ENCODE measurements around the gene DOCK2. TPM values are rescaled to one million over a fixed set of nuclear protein-coding genes. Genes with fewer than 3 reads are reported as not detected.
A peak's percentile ranks its signal among the peaks of the same experiment; 100 is the strongest.

DOCK2 gene
- total RNA-seq, 2 donors from 2014 or later, result 4.9 to 13.3 TPM

DNA sequence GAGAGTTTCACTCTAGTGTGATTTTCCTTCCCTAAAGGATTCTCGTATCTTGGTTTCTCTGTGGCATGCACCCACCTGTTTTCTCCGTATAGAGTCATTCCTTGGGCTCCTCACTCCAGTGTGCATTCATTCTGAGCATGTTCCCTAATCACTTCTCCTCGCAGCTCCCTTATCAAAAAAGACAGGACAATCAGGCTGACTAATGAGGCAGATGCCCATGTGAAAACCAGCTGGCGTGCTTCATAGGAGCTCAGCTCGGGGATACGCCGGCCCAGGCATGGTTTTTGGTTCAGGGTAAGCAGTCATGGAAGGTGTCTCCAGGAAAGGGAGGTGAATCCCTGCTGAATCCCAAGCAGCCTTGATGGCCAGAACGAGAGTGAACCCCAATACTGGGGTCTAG is 384.4 kb downstream of the DOCK2 start:
- intact Hi-C loops (cut with DNase I, micrococcal nuclease), result no loop called here
- DNase-seq (no peak), ATAC-seq (no peak)

DNA sequence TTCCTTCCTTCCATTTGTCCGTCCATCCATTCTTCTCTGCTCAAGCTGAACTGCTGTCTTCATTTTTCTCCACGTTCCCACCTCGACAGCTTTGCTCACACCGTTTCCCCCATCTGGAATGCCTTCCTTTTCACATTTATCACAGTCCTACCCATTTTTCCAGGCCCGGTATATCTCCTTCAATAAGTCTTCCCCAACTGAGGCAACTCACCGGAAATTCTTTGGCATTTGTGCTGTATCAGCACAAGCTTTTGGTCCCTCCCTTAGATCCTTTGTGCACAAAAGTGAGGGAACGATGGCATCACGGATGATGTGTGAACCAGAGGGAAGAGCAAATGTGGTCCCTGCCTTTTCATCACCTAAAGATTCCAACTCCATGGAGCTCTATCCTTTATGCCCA is 388.8 kb downstream of the DOCK2 start:
- no peak for DNase-seq
- ATAC-seq, result no peak
- intact Hi-C loops (cut with DNase I, micrococcal nuclease), result no loop called here

DNA sequence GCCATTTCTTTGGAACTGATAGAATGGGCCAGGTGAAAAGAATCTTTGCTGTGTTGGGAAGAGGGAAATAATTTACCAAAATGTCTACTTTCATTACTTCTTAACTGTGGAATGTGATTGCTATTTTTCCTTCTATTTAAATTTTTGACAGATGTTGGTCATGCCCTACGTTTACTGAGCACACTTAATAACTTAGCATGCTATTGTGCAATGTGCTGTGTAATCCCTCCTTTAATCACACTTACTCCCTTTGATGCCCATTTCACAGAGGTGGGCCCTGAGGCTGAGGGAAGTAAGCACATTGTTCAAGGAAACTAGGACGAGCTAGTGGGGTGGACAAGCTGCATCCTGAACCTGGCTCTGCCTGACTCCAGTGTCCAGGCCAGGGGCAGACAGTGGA is 391.0 kb downstream of the DOCK2 start:
- no peak for ATAC-seq
- intact Hi-C loops (cut with DNase I, micrococcal nuclease), result no loop called here
- DNase-seq, result no peak

DNA sequence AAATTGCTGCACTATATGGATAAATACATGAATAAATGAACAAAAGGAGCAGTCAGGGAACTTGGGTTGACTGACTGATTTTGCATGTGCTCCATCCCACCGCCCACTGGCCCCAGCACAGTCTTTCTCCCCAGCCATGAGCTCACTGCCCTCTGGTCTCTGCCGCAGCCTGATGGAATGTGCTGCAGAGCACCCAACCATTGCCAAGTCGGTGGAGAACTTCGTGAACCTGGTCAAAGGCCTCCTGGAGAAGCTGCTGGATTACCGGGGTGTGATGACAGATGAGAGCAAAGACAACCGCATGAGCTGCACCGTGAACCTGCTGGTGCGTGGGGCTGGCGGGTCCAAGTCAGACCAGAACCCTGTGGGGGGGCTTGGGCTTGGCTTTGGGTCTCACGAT is 397.2 kb downstream of the DOCK2 start:
- intact Hi-C loops (cut with DNase I, micrococcal nuclease), result no loop called here
- ATAC-seq (no peak), DNase-seq (no peak)

DNA sequence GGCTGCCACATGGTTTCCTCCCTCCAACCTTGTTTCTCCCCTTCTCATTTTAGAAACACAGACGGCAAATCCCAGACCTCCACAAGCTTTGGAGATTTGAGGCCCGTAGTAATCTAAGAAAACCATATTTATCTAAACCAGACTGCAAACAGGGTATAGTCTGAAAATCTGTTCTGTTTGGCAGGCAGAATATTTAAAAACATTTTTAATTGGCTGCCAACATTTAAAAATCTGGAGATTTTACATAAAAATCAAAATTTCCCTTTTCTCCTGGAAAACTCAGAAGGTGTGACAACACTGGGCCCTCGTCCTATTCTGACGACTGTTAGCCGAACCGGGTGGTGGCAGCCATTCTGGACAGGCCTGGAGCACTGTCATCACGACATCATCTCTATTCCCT is 401.2 kb downstream of the DOCK2 start:
- intact Hi-C loops (cut with DNase I, micrococcal nuclease), result no loop called here
- ATAC-seq, result no peak
- DNase-seq, result no peak

DNA sequence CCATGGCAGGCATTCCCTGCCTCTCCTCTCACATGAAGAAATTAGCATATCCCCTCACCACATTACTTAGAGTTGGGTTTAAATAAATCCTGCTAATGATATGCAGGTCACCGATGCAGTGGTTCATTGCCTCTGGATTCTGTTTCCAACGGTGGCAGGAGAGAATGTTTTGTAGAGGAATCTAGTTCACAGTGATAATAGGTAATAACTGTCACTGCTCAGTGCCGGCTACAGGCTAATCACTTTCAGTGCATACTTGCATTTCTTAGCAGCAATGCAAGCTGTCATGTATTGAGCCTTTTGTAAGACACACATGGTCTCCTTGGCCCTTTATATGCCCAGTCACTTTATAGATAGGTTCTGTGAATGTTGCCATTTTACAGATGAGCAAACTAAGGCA is 402.8 kb downstream of the DOCK2 start:
- ATAC-seq, result no peak
- intact Hi-C loops (cut with DNase I, micrococcal nuclease), result no loop called here

DNA sequence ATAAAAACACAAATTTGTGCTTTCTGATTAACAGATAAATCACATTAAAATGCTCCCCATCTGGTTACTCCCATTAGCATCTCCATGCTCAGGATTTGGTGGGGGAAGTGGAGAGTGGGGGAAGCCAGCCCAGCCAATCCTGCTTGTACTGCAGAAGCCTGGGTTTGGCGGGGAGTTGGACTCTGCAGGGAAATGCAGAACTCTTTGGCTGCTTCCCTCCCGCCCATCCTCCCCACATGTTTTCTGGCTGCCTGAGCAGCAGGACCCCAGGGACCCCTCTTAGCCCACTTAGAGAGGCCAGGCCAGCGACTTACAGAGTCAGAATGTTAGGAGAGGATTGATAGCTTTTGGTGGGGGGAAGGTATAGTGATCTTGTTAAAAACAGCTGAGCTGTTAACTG is 409.2 kb downstream of the DOCK2 start:
- ATAC-seq (no peak), DNase-seq (no peak)
- intact Hi-C loops (cut with DNase I, micrococcal nuclease), result no loop called here

More for the DNA sequence above, 402.8 kb downstream of the DOCK2 start:
- DNase-seq, result no peak

DNA sequence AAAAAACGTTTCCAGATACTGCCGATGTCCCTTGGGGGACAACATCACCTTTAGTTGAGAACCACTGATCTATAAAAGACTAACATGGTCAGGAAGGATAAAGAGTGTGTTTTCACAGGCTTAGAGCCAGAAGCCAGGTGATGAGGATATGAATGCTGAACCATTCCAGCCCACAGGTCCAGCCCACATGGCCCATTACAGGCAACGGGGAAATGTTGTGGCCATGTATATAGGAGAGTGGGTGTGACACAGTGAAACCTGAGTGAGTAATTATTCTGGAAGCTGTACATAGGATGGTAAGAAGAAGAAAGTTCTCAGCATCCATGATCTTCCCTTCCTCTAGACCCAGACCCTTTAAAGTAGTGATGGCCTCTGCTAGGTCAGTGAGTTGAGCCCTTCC is 412.6 kb downstream of the DOCK2 start:
- ATAC-seq (no peak), DNase-seq (no peak)
- intact Hi-C loops (cut with DNase I, micrococcal nuclease), result no loop called here

DNA sequence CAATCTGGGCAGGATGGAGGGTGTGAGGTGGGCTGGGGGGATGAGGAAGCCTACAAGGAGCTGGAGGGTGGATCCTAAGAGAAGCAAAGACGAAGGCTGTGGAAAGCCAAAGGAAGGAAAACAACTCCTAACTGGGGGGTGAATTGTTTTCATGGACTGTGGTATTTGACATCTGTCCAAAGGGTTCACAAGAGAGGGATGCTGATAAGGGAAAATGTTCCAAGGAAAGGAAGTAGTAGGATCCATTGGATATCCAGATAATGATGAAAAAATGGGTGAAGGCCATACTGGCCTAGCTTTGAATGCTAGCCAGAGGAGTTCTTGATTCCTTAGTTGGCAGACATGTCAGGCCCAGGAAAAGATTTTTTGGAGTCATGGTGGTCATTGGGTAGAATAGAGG is 416.8 kb downstream of the DOCK2 start:
- ATAC-seq (no peak), DNase-seq (no peak)
- intact Hi-C loops (cut with DNase I, micrococcal nuclease), result no loop called here

DNA sequence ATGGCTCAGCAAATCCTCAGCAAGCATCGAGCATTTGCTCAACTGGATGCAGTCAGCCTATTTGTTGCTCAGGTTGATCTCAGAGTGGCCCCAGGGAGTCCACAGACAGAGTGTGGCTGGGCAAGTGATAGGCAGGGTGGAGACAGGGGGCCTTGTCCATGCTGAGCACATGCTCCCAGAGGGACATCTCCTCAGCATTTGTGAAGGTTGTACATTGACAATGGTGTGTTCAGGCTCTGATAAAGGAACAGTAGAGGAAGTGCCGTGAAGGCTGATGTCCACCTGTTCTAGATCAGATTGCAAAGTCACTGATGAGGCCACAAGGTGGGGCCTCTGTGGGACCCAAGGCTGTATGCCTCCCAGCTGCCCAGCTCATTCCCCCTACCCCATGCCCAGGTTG is 418.5 kb downstream of the DOCK2 start:
- intact Hi-C loops (cut with DNase I, micrococcal nuclease), result no loop called here
- no peak for DNase-seq
- ATAC-seq, result no peak

DNA sequence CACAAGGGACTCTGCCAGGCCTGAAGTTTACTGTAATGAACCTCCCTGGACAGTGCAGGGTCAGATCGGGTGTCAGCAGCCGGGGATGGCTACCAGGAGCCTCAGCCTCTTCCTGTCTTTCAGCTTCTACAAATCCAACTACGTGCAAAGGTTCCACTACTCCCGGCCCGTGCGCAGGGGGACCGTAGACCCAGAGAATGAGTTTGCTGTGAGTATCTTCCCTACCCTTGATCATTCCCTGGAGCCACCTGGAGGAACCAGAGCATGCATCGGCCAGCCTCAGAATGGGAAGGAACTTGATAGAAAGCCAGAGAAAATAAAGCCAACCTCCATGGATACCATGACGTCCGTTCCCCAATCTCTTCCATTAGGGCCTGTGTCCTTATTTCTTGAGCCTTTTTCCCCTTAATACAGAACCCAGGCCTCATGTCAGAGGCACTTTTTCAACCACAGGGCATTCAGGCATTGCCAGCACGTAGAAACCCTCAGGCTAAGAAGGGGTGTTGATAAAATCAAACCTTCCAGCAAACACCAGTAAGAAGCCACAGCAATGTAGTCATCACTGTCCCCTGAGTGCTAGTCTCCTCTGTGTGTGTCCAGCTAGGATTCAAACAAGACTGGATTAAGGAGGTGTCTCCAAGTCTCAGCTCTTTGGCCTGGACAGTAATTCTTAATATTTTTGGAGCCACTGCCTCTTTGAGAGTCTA is 419.6 kb downstream of the DOCK2 start:
- ATAC-seq, result no peak
- intact Hi-C loops (cut with DNase I, micrococcal nuclease), result no loop called here

DNA sequence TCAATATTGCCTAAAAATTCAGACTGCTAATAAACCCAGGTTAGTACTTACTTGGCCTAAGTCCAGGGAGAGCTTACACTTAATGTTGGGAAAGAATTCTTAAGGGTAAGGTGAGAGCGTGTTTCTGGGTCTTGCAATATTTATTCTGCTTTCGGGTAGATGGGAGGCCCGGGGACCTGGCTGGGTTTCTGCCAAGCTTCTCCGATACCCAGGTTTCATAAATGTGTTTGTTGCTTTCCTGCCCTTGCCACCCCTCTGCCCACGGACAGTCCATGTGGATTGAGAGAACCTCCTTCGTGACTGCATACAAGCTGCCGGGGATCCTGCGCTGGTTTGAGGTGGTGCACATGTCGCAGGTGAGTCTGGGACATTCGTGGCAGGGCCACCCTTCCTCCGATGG is 420.2 kb downstream of the DOCK2 start:
- DNase-seq (no peak), ATAC-seq (no peak)
- intact Hi-C loops (cut with DNase I, micrococcal nuclease), result no loop called here

More for the DNA sequence above, 419.6 kb downstream of the DOCK2 start:
- no peak for DNase-seq

DNA sequence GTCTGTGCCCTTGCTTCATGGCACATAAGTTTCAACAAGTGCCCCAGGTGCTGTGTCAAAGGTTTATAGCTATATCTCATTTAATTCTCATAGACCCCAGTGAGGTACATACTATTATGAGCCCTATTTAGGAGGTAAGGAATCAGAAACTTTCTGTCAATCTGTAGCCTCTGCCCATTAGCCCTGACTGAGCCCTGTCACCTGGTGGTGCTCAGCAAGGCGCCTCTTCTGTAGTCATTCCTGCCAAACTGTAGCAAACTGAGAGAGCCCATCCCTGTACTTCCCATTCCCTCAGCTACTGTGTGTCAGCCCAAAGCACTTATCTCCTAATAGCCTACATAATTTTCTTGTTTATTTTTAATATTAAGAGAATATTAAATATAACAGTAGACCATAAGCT is 422.1 kb downstream of the DOCK2 start:
- ATAC-seq (no peak), DNase-seq (no peak)
- intact Hi-C loops (cut with DNase I, micrococcal nuclease), result no loop called here

DNA sequence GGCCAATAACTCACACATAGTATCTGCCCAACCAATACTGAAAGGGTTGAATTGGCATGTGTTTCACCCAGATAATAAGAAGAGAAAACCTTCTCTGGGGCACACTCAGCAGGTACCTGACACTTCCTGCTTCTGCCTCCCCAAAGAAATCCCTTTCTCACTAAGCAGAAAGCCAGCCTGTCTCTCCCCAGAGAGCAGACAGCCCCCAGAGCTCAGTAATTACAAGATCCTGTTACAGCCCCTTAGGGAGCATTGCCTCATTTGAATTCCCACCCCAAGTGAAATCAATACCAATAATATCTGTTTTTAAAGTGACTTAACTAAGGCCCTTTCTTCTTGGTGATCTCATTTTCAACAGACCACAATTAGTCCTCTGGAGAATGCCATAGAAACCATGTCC is 430.1 kb downstream of the DOCK2 start:
- no peak for DNase-seq
- intact Hi-C loops (cut with DNase I, micrococcal nuclease), result no loop called here
- no peak for ATAC-seq

DNA sequence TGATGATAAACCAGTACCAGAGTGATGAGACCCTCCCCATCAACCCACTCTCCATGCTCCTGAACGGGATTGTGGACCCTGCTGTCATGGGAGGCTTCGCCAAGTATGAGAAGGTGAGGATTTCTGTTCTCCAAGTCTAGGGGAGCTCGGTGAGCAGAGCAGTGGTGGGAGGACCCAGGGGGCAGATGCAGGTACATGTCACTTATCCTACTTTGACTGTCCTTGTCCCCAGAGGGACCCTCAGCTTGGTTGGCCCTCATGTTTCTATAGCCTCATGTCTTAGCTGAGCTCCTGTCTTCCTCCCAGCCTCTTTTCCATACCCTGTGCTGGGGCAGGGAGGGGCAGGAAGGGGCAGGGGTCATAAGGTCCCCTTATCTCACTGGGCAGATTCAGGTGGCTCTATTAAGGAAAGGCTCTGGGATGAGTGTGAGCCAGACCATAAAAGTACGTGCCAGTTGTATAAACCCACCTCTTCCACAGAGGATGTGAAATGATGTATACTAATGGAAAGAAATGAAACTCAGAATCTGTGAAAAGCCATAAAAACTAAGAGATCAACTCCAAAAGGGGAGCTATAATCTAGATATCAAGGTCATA is 430.6 kb downstream of the DOCK2 start:
- ATAC-seq, result no peak
- no peak for DNase-seq
- intact Hi-C loops (cut with DNase I, micrococcal nuclease), result no loop called here

DNA sequence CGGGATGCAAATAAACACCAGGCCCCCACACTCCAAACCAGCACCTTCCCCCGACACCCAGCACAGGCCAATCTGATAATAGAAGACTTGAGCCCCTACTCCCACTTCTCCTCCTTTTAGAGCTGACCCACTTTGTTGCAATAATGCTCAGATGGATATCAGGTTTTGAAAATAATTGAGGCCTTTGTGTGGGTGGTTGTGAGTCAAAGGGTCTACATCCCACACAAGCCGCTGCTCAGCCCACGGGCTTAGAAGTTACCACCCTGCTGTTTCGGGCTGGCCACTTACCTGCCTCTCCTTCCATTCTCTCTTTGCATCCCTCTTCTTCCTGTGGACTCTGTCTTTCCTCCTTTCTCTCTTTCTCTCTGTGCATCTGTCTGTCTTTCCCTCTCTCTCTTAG is 432.4 kb downstream of the DOCK2 start:
- intact Hi-C loops (cut with DNase I, micrococcal nuclease), result no loop called here
- no peak for ATAC-seq
- no peak for DNase-seq

DNA sequence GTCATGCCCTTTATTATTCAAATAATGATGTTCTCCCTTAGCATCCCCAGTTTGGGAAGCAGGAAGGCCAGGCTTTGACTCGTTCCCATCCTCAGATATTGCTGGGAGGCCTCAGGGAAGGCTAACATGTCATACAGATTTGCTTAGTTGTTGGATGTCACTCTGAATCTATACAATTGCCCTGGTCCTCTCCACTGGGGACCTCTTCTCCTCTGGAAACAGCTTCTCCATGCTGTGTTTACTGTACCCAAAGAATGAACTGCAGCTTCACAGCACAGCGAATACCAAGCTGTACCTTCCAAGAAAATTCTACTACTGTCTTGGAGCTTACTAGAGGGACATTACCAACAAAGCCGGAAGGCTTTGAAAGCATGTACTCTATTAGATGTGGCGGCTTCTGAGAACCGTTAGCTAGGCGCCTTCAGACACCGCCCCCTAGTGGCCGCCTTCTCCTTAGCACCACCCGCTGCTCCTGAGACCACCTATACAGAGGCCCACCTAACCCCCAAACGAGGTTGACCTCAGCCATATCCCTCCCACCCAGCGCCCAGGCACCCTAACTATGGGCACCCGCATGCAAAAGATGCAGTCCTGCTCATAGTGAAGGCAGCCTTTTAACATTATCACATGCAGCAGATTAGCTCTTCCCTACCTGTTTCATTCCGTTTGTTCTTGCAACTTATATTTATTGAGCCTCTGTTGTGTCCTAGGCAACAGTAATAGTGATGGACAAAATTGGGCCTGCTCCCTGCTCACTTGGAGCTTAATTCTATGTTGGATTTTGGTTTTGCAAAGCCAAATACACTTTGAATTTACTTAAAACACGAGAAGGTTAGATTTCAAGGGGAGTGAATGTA is 433.7 kb downstream of the DOCK2 start:
- intact Hi-C loops (cut with DNase I, micrococcal nuclease), result no loop called here
- DNase-seq (peak in 1 of 2 donors; percentile 16), ATAC-seq (no peak)

DNA sequence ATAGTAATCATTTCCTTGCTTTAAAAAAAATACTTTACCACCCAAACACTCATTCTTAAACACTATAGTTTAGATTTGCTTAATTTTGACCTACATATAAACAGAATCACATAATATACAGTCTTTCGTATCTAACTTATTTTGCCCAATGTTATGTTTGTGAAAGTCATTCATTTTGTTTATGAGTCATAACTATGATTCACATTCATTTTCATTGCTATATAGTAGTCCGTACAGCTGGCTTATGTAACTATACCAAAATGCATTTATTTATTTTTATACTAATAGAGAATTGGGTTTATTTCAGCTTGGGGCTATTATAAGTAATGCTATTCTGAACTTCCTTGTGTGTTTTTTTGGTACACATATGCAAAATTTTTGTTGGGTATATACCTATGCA is 434.7 kb downstream of the DOCK2 start:
- intact Hi-C loops (cut with DNase I, micrococcal nuclease), result no loop called here
- ATAC-seq (no peak), DNase-seq (no peak)

DNA sequence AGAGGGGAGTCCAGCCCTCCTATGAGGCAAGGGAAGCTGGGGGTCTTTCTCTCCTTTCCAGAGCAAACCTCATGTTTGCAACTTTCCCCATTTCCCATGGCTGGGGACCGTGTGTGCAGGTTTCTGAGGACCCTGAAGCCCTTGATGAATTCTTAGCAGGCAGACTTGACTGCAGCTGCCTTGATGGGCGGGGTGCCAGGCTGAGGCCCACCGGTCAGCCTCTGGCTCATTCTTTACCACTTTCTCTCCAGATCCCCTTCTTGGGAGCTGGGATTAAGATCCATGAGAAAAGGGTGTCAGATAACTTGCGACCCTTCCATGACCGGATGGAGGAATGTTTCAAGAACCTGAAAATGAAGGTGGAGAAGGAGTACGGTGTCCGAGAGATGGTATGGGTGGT is 438.6 kb downstream of the DOCK2 start:
- DNase-seq (no peak), ATAC-seq (no peak)
- intact Hi-C loops (cut with DNase I, micrococcal nuclease), result no loop called here

DNA sequence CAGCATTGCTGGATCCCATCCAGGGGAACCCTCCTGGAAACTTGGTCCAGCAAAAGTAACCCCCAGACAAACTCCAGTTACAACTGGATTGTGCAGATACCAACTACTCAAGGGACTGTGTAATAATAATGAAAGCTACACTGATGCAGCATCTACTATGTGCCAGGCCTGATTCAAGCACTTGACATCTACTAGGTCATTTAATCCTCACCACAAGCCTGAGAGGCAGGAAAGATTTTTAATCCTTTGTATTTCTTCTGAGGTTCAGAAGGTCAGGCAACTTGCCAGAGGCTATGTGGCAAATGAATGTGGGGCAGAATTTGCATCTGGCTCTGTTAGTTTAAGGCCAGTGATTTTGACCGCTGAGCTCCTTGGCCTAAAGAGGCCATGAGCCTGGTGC is 439.1 kb downstream of the DOCK2 start:
- DNase-seq (no peak), ATAC-seq (no peak)
- intact Hi-C loops (cut with DNase I, micrococcal nuclease), result no loop called here
